ENCODE results near the gene KRT32.

Gene KRT32

GRCh38 chr17:41466988-41467387, at the start of gene KRT32:
TSS of gene KRT32 (minus strand) at chr17:41467386. CDS start at chr17:41467325, 61 bp downstream.
- DNase-seq, result no peak

- no peak for DNase-seq
These were observed 49.7 kb upstream of the KRT32 start for GRCh38 chr17:41516830-41517283.

GRCh38 chr17:41516147-41516829, 49.1 kb upstream of the KRT32 start:
- DNase-seq, result no peak

GRCh38 chr17:41513168-41513547, 46.0 kb upstream of the KRT32 start:
- no peak for DNase-seq

- DNase-seq, result no peak
These were observed 45.5 kb upstream of the KRT32 start for GRCh38 chr17:41512546-41513167.

GRCh38 chr17:41511716-41512115, 44.5 kb upstream of the KRT32 start:
- DNase-seq, result no peak

GRCh38 chr17:41511116-41511515, 43.9 kb upstream of the KRT32 start:
- no peak for DNase-seq

GRCh38 chr17:41510251-41511065, 43.3 kb upstream of the KRT32 start:
- DNase-seq, result no peak

- no peak for DNase-seq
These were observed 40.2 kb upstream of the KRT32 start for GRCh38 chr17:41507315-41507880.

- DNase-seq, result no peak
These were observed 38.9 kb upstream of the KRT32 start for GRCh38 chr17:41505809-41506767.

- DNase-seq, result no peak
These were observed 38.0 kb upstream of the KRT32 start, which contains the start of gene KRT13 for GRCh38 chr17:41505007-41505808. TSS of gene KRT13 (minus strand) at chr17:41505612. CDS start at chr17:41505550, 62 bp downstream.

GRCh38 chr17:41504246-41504977, 37.2 kb upstream of the KRT32 start:
- DNase-seq, result no peak

GRCh38 chr17:41503202-41503601, 36.0 kb upstream of the KRT32 start:
- no peak for DNase-seq

- no peak for DNase-seq
These were observed 33.1 kb upstream of the KRT32 start for GRCh38 chr17:41500131-41500911.

- no peak for DNase-seq
These were observed 32.5 kb upstream of the KRT32 start for GRCh38 chr17:41499714-41500113.

GRCh38 chr17:41498276-41498675, 31.1 kb upstream of the KRT32 start:
- DNase-seq, result no peak

GRCh38 chr17:41496803-41497484, 29.8 kb upstream of the KRT32 start:
- no peak for DNase-seq

GRCh38 chr17:41494524-41494923, 27.3 kb upstream of the KRT32 start:
- no peak for DNase-seq

GRCh38 chr17:41492771-41493170, 25.6 kb upstream of the KRT32 start:
- no peak for DNase-seq
